OCI-LY1 (cell line): ENCODE measurements around the gene HM13.
"Not testable (repeated sequence)": the region's sequence is repeated elsewhere in the genome, so short reads cannot be mapped to it uniquely, and the experiment has no call there.

Experiments used
- H2AFZ ChIP-seq: fragments of 200-600 bp; sonication (generic), shearing (Covaris generic); 2 replicates; pipeline ENCODE4 v1.6.0; 2014; ENCODE audit warnings: antibody characterized with exemption, mild to moderate bottlenecking, low read length
- H3F3A ChIP-seq: fragments of 200-600 bp; sonication (generic), shearing (Covaris generic); 2 replicates; pipeline ENCODE4 v1.6.0; 2014; ENCODE audit warnings: mild to moderate bottlenecking, antibody characterized with exemption, low read length, moderate library complexity; ENCODE audit not compliant: insufficient read depth
- H3K27ac ChIP-seq: fragments of 200-600 bp; sonication (generic); 2 replicates; pipeline ENCODE4 v1.5.1; 2014; ENCODE audit warnings: low read length, mixed run types, mild to moderate bottlenecking, low read depth; ENCODE audit not compliant: poor library complexity, severe bottlenecking
- H3K27me3 ChIP-seq: fragments of 200-600 bp; sonication (generic); 2 replicates; pipeline ENCODE4 v1.6.0; 2014; ENCODE audit warnings: antibody characterized with exemption, mild to moderate bottlenecking, low read length, moderate library complexity; ENCODE audit not compliant: insufficient read depth
- H3K36me3 ChIP-seq: fragments of 200-600 bp; sonication (generic); 2 replicates; pipeline ENCODE4 v1.6.1; 2014; ENCODE audit warnings: mild to moderate bottlenecking, antibody characterized with exemption, low read length, moderate library complexity, mixed read lengths; ENCODE audit not compliant: insufficient read depth
- H3K4me1 ChIP-seq: fragments of 200-600 bp; sonication (generic); 2 replicates; pipeline ENCODE4 v1.5.1; 2014; ENCODE audit warnings: mild to moderate bottlenecking, low read length, moderate library complexity; ENCODE audit not compliant: insufficient read depth, severe bottlenecking
- H3K4me2 ChIP-seq: fragments of 200-600 bp; sonication (generic), shearing (Covaris generic); 2 replicates; pipeline ENCODE4 v1.6.1; 2014; ENCODE audit warnings: low read length
- H3K4me3 ChIP-seq: fragments of 200-600 bp; sonication (generic); 2 replicates; pipeline ENCODE4 v1.5.1; 2014; ENCODE audit warnings: low read length, low read depth, mild to moderate bottlenecking, mixed read lengths; ENCODE audit not compliant: poor library complexity, severe bottlenecking
- H3K79me2 ChIP-seq: fragments of 200-600 bp; shearing (Covaris generic); 2 replicates; pipeline ENCODE4 v1.6.1; 2016; ENCODE audit warnings: mixed run types, low read length, mixed read lengths; ENCODE audit not compliant: insufficient read depth
- H3K9ac ChIP-seq: fragments of 200-600 bp; sonication (generic), shearing (Covaris generic); 2 replicates; pipeline ENCODE4 v1.6.1; 2014; ENCODE audit warnings: mild to moderate bottlenecking, low read length, mixed read lengths
- H3K9me2 ChIP-seq: fragments of 200-600 bp; sonication (generic), shearing (Covaris generic); 2 replicates; pipeline ENCODE4 v1.6.1; 2014; ENCODE audit warnings: low read depth, mild to moderate bottlenecking, low read length, mixed read lengths
- H3K9me3 ChIP-seq: fragments of 200-600 bp; shearing (Covaris generic); 2 replicates; pipeline ENCODE4 v1.6.1; 2014; ENCODE audit warnings: low read length, mixed read lengths
- H4K20me1 ChIP-seq: fragments of 200-600 bp; sonication (generic), shearing (Covaris generic); 2 replicates; pipeline ENCODE4 v1.6.0; 2016; ENCODE audit warnings: mild to moderate bottlenecking, low read length; ENCODE audit not compliant: insufficient read depth
- EZH2 ChIP-seq: fragments of 200-600 bp; sonication (generic), shearing (Covaris generic); IDR thresholded peaks from 2 replicates; pipeline ENCODE4 v1.8.0; 2017; ENCODE audit warnings: borderline replicate concordance, mixed run types, mild to moderate bottlenecking, antibody characterized with exemption, low read length, moderate library complexity, mixed read lengths
- TF ChIP-seq, protein P1 (sequence below): fragments of 200-600 bp; sonication (generic), shearing (Covaris generic); IDR thresholded peaks from 2 replicates; pipeline ENCODE4 v1.5.1; 2017; ENCODE audit warnings: mild to moderate bottlenecking, antibody characterized with exemption, low read length, moderate library complexity, mixed read lengths

The HM13 gene

DNA sequence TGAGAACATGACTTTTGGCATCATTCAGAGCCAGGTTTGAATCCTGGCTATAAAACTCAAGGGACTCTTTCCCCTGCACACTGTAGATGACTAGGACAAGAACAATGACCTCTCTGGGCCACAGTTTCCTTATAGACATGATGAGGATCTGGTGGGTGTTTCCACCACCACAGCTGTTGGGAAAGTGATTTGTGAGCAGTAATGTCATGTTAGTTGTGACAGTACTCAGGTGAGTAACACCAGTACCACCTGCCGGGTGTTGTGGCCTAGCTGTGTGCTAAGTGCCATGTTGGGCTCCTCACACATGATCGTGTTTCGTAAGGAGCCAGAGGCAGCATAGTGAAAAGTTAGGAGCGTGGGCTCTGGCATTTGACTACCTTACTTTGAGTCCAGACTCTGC is 24.1 kb downstream of the HM13 start:
- Histone ChIP-seq H3K9ac (no peak overlapping the region), H3K27me3 (no peaks in the 10 kb centered on the region), H3K9me3 (no peaks in the 10 kb centered on the region), H3K4me3 (no peak overlapping the region), H3K4me2 (no peak overlapping the region), H3K9me2 (no peaks in the 10 kb centered on the region), H3K4me1 (no peaks in the 10 kb centered on the region), H3K27ac (no peak overlapping the region), H3K36me3 (peaks cover 76% of the 10 kb centered on the region), H2AFZ (no peak overlapping the region), H4K20me1 (no peaks in the 10 kb centered on the region), H3F3A (no peaks in the 10 kb centered on the region), H3K79me2 (no peaks in the 10 kb centered on the region)
- TF ChIP-seq EZH2: no peak
- TF ChIP-seq, protein P1, sequence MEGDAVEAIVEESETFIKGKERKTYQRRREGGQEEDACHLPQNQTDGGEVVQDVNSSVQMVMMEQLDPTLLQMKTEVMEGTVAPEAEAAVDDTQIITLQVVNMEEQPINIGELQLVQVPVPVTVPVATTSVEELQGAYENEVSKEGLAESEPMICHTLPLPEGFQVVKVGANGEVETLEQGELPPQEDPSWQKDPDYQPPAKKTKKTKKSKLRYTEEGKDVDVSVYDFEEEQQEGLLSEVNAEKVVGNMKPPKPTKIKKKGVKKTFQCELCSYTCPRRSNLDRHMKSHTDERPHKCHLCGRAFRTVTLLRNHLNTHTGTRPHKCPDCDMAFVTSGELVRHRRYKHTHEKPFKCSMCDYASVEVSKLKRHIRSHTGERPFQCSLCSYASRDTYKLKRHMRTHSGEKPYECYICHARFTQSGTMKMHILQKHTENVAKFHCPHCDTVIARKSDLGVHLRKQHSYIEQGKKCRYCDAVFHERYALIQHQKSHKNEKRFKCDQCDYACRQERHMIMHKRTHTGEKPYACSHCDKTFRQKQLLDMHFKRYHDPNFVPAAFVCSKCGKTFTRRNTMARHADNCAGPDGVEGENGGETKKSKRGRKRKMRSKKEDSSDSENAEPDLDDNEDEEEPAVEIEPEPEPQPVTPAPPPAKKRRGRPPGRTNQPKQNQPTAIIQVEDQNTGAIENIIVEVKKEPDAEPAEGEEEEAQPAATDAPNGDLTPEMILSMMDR: no peak

- not testable (repeated sequence) for H3K79me2 ChIP-seq
Observed at GRCh38 chr20:31539636-31540035, 25.4 kb downstream of the HM13 start.

GRCh38 chr20:31540406-31540805 is 26.2 kb downstream of the HM13 start:
- Histone ChIP-seq H3K9me2 (no peaks in the 10 kb centered on the region), H3K9me3 (no peaks in the 10 kb centered on the region), H3K4me1 (no peaks in the 10 kb centered on the region), H3K79me2 (no peaks in the 10 kb centered on the region), H3K4me2 (no peak overlapping the region), H2AFZ (no peak overlapping the region), H3K4me3 (no peak overlapping the region), H3K36me3 (peaks cover 68% of the 10 kb centered on the region), H4K20me1 (no peaks in the 10 kb centered on the region), H3K27ac (no peak overlapping the region), H3F3A (no peaks in the 10 kb centered on the region), H3K9ac (no peak overlapping the region), H3K27me3 (no peaks in the 10 kb centered on the region)
- TF ChIP-seq, protein P1: no peak
- TF ChIP-seq EZH2: no peak

More at GRCh38 chr20:31539636-31540035, 25.4 kb downstream of the HM13 start:
- H3K27me3 ChIP-seq, H2AFZ ChIP-seq, H3K4me2 ChIP-seq, H3K9me3 ChIP-seq, H3K4me1 ChIP-seq, H3K9me2 ChIP-seq, H3K9ac ChIP-seq, H3K27ac ChIP-seq, H4K20me1 ChIP-seq, H3F3A ChIP-seq, H3K4me3 ChIP-seq: not testable (repeated sequence)
- H3K36me3 ChIP-seq: peaks cover 66% of the 10 kb centered on the region

DNA sequence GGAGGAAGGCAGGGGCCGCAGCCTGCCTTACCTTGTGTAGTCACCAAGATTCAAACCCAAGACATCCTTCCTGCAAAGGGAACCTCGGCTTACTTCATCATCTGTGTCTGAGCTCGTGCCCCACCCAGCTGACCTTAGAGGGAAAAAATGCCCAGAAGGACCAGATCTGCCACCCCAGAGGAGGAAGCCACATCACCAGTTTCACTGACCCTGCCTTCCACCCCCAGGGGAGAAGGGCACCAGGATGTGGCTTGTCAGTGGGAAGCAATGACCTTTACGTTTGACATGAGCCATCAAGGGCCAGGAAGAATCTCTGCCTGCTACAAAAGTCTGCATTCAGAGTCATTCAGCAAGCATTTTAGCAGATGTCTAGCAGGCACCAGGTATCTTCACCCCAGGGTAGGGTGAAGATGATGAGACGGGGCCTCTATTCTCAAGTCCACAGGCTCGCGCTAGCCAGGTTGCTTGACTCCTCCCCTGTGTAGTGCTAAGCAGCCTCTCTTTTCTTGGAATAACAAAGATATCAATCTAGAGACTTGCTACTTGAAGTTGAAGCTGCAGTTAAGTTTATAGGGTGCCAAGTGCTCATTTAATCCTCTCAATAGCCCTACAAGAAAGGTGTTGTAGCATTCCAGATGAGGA is 28.1 kb downstream of the HM13 start:
- H3K27ac ChIP-seq: no peak overlapping the region
- no peaks in the 10 kb centered on the region for H3K9me3 ChIP-seq
- no peak overlapping the region for H2AFZ ChIP-seq
- no peaks in the 10 kb centered on the region for H3K9me2 ChIP-seq
- TF ChIP-seq, protein P1: no peak
- TF ChIP-seq EZH2: no peak
- peaks cover 62% of the 10 kb centered on the region for H3K36me3 ChIP-seq
- no peak overlapping the region for H3K9ac ChIP-seq
- no peaks in the 10 kb centered on the region for H4K20me1 ChIP-seq
- no peaks in the 10 kb centered on the region for H3K27me3 ChIP-seq
- H3K4me1 ChIP-seq: peaks cover 9% of the 10 kb centered on the region
- H3K4me3 ChIP-seq: no peak overlapping the region
- H3K79me2 ChIP-seq: peaks cover 1% of the 10 kb centered on the region
- no peaks in the 10 kb centered on the region for H3F3A ChIP-seq
- H3K4me2 ChIP-seq: no peak overlapping the region
